ENCODE results near the gene NFATC1. TPM values are rescaled to one million over a fixed set of nuclear protein-coding genes. Genes with fewer than 3 reads are reported as not detected.

The NFATC1 gene
- polyA plus RNA-seq, 2 of the 4 experiments (the other 2 are of a cell fraction), result 0.52 to 1.7 TPM

GRCh38 chr18:79427368-79428225 is 31.9 kb downstream of the NFATC1 start:
- H3K4me3 ChIP-seq, result no peak overlapping the region
- FAIRE-seq (no peak), ATAC-seq (no peak), DNase-seq (ENCODE audit: low read depth in 1 of 2, low spot score in 1 of 2) (no peak)
- WGBS (ENCODE audit: missing lambda C conversion rate), result 92% methylated on average over 8 of the region's 29 CpGs
- no peaks in the 10 kb centered on the region for H3K9me3 ChIP-seq
- H3K27ac ChIP-seq, result no peak overlapping the region
- no peaks in the 10 kb centered on the region for H3K4me1 ChIP-seq
- H3K4me2 ChIP-seq, result no peak overlapping the region
- POLR2A ChIA-PET, result interaction anchor here (0.6 kb wide), 1 partner anchor 501 kb away, joined by 3 read pairs; no protein-coding TSS in a partner anchor
- CTCF ChIA-PET, result no interaction called here
- TF ChIP-seq RAD21 (conservative IDR thresholded peaks at IDR 0.05 in 1 of 2, IDR thresholded peaks at IDR 0.05 in 1 of 2) (no peak), CBX2 (IDR thresholded peaks at IDR 0.05; ENCODE audit: borderline replicate concordance, low read depth) (no peak), NPAS2 (CRISPR knock-in tag; IDR thresholded peaks at IDR 0.05; ENCODE audit: borderline replicate concordance) (no peak), SMC3 (IDR thresholded peaks at IDR 0.05) (no peak), GATA3 (IDR thresholded peaks at IDR 0.05; ENCODE audit: borderline replicate concordance) (no peak), KDM5A (IDR thresholded peaks at IDR 0.05) (no peak), SREBF2 (IDR thresholded peaks at IDR 0.05) (no peak), JUN (IDR thresholded peaks at IDR 0.05) (no peak), HMGXB4 (CRISPR knock-in tag; IDR thresholded peaks at IDR 0.05; ENCODE audit: borderline replicate concordance) (no peak), HOXB5 (CRISPR knock-in tag; IDR thresholded peaks at IDR 0.05) (no peak), ZSCAN20 (CRISPR knock-in tag; IDR thresholded peaks at IDR 0.05) (no peak), EHMT2 (IDR thresholded peaks at IDR 0.05; ENCODE audit: low read depth) (no peak), RARB (CRISPR knock-in tag; IDR thresholded peaks at IDR 0.05) (no peak), E2F6 (IDR thresholded peaks at IDR 0.05; ENCODE audit: borderline replicate concordance, low read depth) (no peak)

- DNase-seq (ENCODE audit: low read depth in 1 of 2, low spot score in 1 of 2) (no peak), FAIRE-seq (no peak), ATAC-seq (no peak)
- Histone ChIP-seq H3K27ac (no peak overlapping the region), H3K4me3 (no peak overlapping the region), H3K9me3 (no peaks in the 10 kb centered on the region), H3K4me2 (no peak overlapping the region), H3K4me1 (no peaks in the 10 kb centered on the region)
- ChIA-PET CTCF (no interaction called here), POLR2A (interaction anchor here (0.6 kb wide), 1 partner anchor 501 kb away, joined by 3 read pairs; no protein-coding TSS in a partner anchor)
- TF ChIP-seq NFE2L2 (conservative IDR thresholded peaks at IDR 0.05; ENCODE audit: low read length), result no peak
- no peak for TF ChIP-seq PBX3 (IDR thresholded peaks at IDR 0.05)
- no peak for TF ChIP-seq POLR2A (IDR thresholded peaks at IDR 0.05; ENCODE audit: low read length)
- no peak for TF ChIP-seq RNF2 (IDR thresholded peaks at IDR 0.05; ENCODE audit: borderline replicate concordance, low read depth)
- no peak for TF ChIP-seq HMGXB4 (CRISPR knock-in tag; IDR thresholded peaks at IDR 0.05; ENCODE audit: borderline replicate concordance)
- no peak for TF ChIP-seq FOXS1 (CRISPR knock-in tag; IDR thresholded peaks at IDR 0.05)
- TF ChIP-seq SMC3 (IDR thresholded peaks at IDR 0.05), result no peak
- TF ChIP-seq BHLHE40 (IDR thresholded peaks at IDR 0.05; ENCODE audit: low read depth, low read length), result no peak
- no peak for TF ChIP-seq PHF8 (IDR thresholded peaks at IDR 0.05; ENCODE audit: borderline replicate concordance, low read depth)
- no peak for TF ChIP-seq KDM1A (IDR thresholded peaks at IDR 0.05; ENCODE audit: low read depth)
- no peak for TF ChIP-seq HOXA7 (CRISPR knock-in tag; IDR thresholded peaks at IDR 0.05)
- no peak for TF ChIP-seq RAD21 (conservative IDR thresholded peaks at IDR 0.05 in 1 of 2, IDR thresholded peaks at IDR 0.05 in 1 of 2)
- no peak for TF ChIP-seq ZFP36 (IDR thresholded peaks at IDR 0.05; ENCODE audit: borderline replicate concordance, partially characterized antibody)
- no peak for TF ChIP-seq CBX8 (IDR thresholded peaks at IDR 0.05)
- TF ChIP-seq ELK1 (IDR thresholded peaks at IDR 0.05; ENCODE audit: low read depth, low read length), result no peak
- no peak for TF ChIP-seq NR3C1 (IDR thresholded peaks at IDR 0.05)
- no peak for TF ChIP-seq CHD2 (IDR thresholded peaks at IDR 0.05; ENCODE audit: low read length, partially characterized antibody)
- WGBS (ENCODE audit: missing lambda C conversion rate), result 86% methylated on average over 10 of the region's 10 CpGs
Measured at GRCh38 chr18:79428287-79428686, 32.6 kb downstream of the NFATC1 start.
